CD4-positive, alpha-beta T cell (primary cell): ENCODE measurements around the gene ABCC4. TPM values are rescaled to one million over a fixed set of nuclear protein-coding genes. Genes with fewer than 3 reads are reported as not detected.

ENCODE experiments used
- ATAC-seq: fragments of 200-7000 bp; cut with Tn5 transposase; one replicate; pipeline ENCODE4 v1.10.0; 2022; ENCODE audit warnings: mild to moderate bottlenecking; ENCODE audit not compliant: poor library complexity
- CTCF ChIA-PET: fragments of 350-600 bp; sonication (Branson Sonifier 250); formaldehyde crosslinking; loops from one replicate; lab custom pipeline; 2021; ENCODE audit warnings: antibody characterized with exemption, inconsistent platforms; lab: Charles Lee
- POLR2A ChIA-PET: fragments of 350-600 bp; sonication (Branson Sonifier 250); formaldehyde crosslinking; loops from one replicate; lab custom pipeline; 2021; ENCODE audit warnings: antibody characterized with exemption, inconsistent platforms; lab: Charles Lee
- DNase-seq, 14 experiments: peaks; one replicate each; pipeline ENCODE4 v3.0.0-alpha.2; 2013 to 2020; ENCODE audit warnings: mixed read lengths in 2 of 14
- H3K27ac ChIP-seq, 2 donors: one replicate each; pipeline versions ENCODE4 v1.5.1 to v1.7.0; 2013; ENCODE audit warnings: low read length in 2 of 2, low read depth in 1 of 2, mild to moderate bottlenecking in 1 of 2
- H3K27me3 ChIP-seq, 2 experiments: 1 replicate in 1 of 2; 2 replicates in 1 of 2; pipeline versions ENCODE4 v1.6.1 to v1.7.0; 2013; ENCODE audit warnings: low read length in 2 of 2, control low read depth in 1 of 2, mild to moderate bottlenecking in 1 of 2, moderate library complexity in 1 of 2; ENCODE audit not compliant: insufficient read depth in 2 of 2, control insufficient read depth in 1 of 2
- H3K36me3 ChIP-seq: one replicate; pipeline ENCODE4 v1.6.1; 2013; ENCODE audit warnings: low read length, control low read depth; ENCODE audit not compliant: insufficient read depth
- H3K4me1 ChIP-seq: one replicate; pipeline ENCODE4 v1.6.1; 2013; ENCODE audit warnings: low read length, control low read depth; ENCODE audit not compliant: insufficient read depth
- H3K4me3 ChIP-seq: one replicate; pipeline ENCODE4 v1.5.1; 2013; ENCODE audit warnings: mild to moderate bottlenecking, low read length, moderate library complexity
- H3K9me3 ChIP-seq, 2 experiments: 1 replicate in 1 of 2; 2 replicates in 1 of 2; pipeline versions ENCODE4 v1.6.1 to v1.7.0; 2013; ENCODE audit warnings: low read length in 2 of 2, mild to moderate bottlenecking in 2 of 2, control low read depth in 1 of 2, moderate library complexity in 1 of 2; ENCODE audit not compliant: control insufficient read depth in 1 of 2, insufficient read depth in 1 of 2
- H3K27ac Mint-ChIP-seq: one replicate; pipeline ENCODE4 v1.8.0; 2020; ENCODE audit warnings: mixed read lengths
- H3K27me3 Mint-ChIP-seq: one replicate; pipeline ENCODE4 v1.8.0; 2021; ENCODE audit warnings: mixed read lengths
- H3K36me3 Mint-ChIP-seq: one replicate; pipeline ENCODE4 v1.8.0; 2021; ENCODE audit warnings: low read depth, mixed read lengths
- H3K4me1 Mint-ChIP-seq: one replicate; pipeline ENCODE4 v1.8.0; 2021; ENCODE audit warnings: low read depth, mixed read lengths
- H3K4me3 Mint-ChIP-seq: one replicate; pipeline ENCODE4 v1.8.0; 2020; ENCODE audit warnings: mild to moderate bottlenecking, mixed read lengths
- H3K9me3 Mint-ChIP-seq: one replicate; pipeline ENCODE4 v1.8.0; 2020; ENCODE audit warnings: mixed read lengths
- intact Hi-C, 2 experiments: fragments of 100-400 bp; cut with DNase I in 1 of 2; cut with micrococcal nuclease in 1 of 2; formaldehyde crosslinking; loops; one replicate each; pipeline versions ENCODE4 v1.15.1 to v1.9.0; 2023 to 2025; cut with DNase I, micrococcal nuclease
- total RNA-seq, 174 experiments: library from RNA in 2 of 174; stranded (reverse) in 2 of 174; gene quantifications; one replicate each; pipeline ENCODE4 v1.2.3 and lab custom pipeline; 2021 to 2026
- TF ChIP-seq, protein P1 (sequence below): fragments of 200-600 bp; IDR thresholded peaks from one replicate; pipeline ENCODE4 v1.8.0; 2022; ENCODE audit warnings: antibody characterized with exemption, mild to moderate bottlenecking

The ABCC4 gene
- total RNA-seq, 2 experiments from 2014 or later = 4.0 to 4.4 TPM

DNA sequence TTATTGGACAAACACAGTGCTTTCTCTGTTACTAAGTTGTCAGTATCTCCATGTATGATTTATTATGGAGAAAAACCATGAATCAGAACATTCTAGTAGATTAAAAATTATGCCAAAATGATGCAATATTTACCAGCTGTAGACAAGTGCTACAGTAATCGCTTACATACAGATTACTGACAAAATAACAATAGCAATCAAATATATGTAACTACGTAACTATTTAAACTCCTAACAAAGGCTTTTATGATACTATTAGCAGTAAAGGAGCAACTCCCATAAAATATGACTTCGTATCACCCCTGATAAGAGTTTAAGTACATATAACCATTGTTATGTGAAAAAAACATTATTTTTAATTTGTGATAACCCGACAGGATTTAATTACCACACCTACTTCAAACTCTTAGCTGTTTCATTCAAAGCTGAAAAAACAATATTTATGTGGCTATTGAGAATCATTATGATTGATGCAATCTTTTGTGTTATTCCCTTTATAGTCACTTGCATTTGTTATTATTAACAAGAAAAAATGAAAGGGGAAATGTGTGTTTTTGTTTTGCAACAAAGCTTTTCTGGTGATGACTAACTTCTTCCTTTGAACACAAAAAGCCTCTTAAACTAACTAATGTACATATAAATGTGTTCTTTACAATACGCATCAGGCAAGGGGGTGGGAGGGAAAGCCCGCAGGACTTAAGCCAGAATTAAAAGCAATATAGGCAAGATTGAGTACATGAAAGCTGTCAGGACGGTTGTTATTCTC lies 147.4 kb downstream of the ABCC4 start:
- ATAC-seq = no peak
- no peak overlapping the region for H3K4me3 ChIP-seq
- H3K36me3 Mint-ChIP-seq = peaks cover 16% of the 10 kb centered on the region

DNA sequence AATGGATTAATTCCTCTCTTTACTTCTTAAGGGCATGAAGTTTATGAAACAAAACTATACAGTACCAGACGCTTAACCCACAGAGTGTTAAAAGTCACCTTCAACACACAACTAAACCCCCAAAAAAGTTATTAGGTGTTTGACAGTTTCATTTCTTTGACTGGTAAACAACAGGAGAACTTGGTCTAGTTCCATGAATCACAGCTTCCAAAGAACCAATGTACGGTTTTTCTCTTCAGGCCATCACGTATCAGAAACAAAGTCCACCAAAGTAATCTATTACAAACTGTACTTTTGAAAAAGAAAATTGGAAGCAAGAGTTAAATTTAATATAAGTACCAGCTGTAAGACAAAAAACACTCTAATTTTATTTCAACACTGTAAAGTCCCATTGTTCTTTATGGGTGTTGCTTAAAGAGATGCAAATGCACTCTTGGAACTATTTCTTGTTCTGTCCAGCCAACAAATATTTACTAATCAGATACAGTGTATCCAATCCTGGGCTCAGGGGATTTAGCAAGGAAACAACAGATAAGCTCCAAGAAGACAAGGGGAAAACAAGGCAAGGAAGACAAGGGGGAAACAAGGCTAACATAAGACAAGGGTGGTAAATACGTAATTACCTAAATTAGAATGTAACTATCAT lies 149.2 kb downstream of the ABCC4 start:
- Histone ChIP-seq H3K4me3 (no peak overlapping the region), H3K36me3 (peaks cover 2% of the 10 kb centered on the region), H3K4me1 (no peaks in the 10 kb centered on the region), H3K27me3 (no peaks in the 10 kb centered on the region), H3K27ac (no peak overlapping the region), H3K9me3 (no peaks in the 10 kb centered on the region)
- no peaks in the 10 kb centered on the region for H3K27me3 Mint-ChIP-seq
- POLR2A ChIA-PET = no interaction called here
- ATAC-seq (no peak), DNase-seq (no peak)
- no peak overlapping the region for H3K4me3 Mint-ChIP-seq
- intact Hi-C loops = loop anchor here in 1 of 2 experiments (10.0 kb wide), 1 partner anchor 477 kb away; no protein-coding TSS in a partner anchor
- H3K9me3 Mint-ChIP-seq = no peaks in the 10 kb centered on the region
- H3K27ac Mint-ChIP-seq = no peak overlapping the region
- TF ChIP-seq, protein P1, sequence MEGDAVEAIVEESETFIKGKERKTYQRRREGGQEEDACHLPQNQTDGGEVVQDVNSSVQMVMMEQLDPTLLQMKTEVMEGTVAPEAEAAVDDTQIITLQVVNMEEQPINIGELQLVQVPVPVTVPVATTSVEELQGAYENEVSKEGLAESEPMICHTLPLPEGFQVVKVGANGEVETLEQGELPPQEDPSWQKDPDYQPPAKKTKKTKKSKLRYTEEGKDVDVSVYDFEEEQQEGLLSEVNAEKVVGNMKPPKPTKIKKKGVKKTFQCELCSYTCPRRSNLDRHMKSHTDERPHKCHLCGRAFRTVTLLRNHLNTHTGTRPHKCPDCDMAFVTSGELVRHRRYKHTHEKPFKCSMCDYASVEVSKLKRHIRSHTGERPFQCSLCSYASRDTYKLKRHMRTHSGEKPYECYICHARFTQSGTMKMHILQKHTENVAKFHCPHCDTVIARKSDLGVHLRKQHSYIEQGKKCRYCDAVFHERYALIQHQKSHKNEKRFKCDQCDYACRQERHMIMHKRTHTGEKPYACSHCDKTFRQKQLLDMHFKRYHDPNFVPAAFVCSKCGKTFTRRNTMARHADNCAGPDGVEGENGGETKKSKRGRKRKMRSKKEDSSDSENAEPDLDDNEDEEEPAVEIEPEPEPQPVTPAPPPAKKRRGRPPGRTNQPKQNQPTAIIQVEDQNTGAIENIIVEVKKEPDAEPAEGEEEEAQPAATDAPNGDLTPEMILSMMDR = no peak
- H3K36me3 Mint-ChIP-seq = peaks cover 10% of the 10 kb centered on the region
- CTCF ChIA-PET = no interaction called here
- peaks cover 6% of the 10 kb centered on the region for H3K4me1 Mint-ChIP-seq

More for the DNA sequence above, 147.4 kb downstream of the ABCC4 start:
- CTCF ChIA-PET = interaction anchor here (0.6 to 1.0 kb wide), 2 partner anchors 35 to 116 kb away, joined by 3 read pairs; no protein-coding TSS in a partner anchor
- POLR2A ChIA-PET = no interaction called here
- H3K4me1 Mint-ChIP-seq = peaks cover 6% of the 10 kb centered on the region
- Histone ChIP-seq H3K27me3 (no peaks in the 10 kb centered on the region), H3K9me3 (no peaks in the 10 kb centered on the region), H3K4me1 (no peaks in the 10 kb centered on the region), H3K27ac (no peak overlapping the region), H3K36me3 (peaks cover 2% of the 10 kb centered on the region)
- no peak overlapping the region for H3K4me3 Mint-ChIP-seq
- H3K9me3 Mint-ChIP-seq = no peaks in the 10 kb centered on the region
- no peaks in the 10 kb centered on the region for H3K27me3 Mint-ChIP-seq
- no peak overlapping the region for H3K27ac Mint-ChIP-seq
- TF ChIP-seq, protein P1 = no peak
- intact Hi-C loops = loop anchor here in 1 of 2 experiments (10.0 kb wide), 1 partner anchor 479 kb away; no protein-coding TSS in a partner anchor
- peak in 1 of 14 experiments; percentile 7 for DNase-seq

DNA sequence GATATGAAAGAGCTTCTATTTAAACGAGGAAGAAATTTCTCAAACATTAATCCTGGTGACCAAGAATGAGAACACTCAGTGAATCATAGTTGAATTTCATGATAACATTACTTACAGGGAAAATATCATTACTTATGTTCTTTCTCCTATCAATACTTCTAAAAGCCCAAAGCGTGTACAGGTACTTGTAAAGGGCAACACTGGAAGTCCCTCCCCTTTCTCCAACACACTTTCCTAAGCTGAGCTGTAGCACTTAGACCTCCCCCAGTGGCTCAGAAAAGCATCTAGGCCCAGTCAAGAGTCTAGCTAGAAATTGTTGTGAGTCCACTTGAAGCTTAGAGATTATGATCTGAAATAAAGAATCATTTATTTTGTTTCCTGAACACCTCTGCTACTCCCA lies 150.7 kb downstream of the ABCC4 start:
- CTCF ChIA-PET = interaction anchor here (1.2 kb wide), 1 partner anchor 12 kb away, joined by 3 read pairs; no protein-coding TSS in a partner anchor
- no peaks in the 10 kb centered on the region for H3K27me3 ChIP-seq
- no peak overlapping the region for H3K27ac Mint-ChIP-seq
- ATAC-seq (no peak), DNase-seq (no peak)
- H3K4me3 ChIP-seq = no peak overlapping the region
- peaks cover 13% of the 10 kb centered on the region for H3K36me3 Mint-ChIP-seq
- H3K4me1 ChIP-seq = no peaks in the 10 kb centered on the region
- H3K27ac ChIP-seq = no peak overlapping the region
- TF ChIP-seq, protein P1 = no peak
- POLR2A ChIA-PET = interaction anchor here (0.8 kb wide), 1 partner anchor 26 kb away, joined by 4 read pairs; no protein-coding TSS in a partner anchor
- no peak overlapping the region for H3K4me3 Mint-ChIP-seq
- H3K36me3 ChIP-seq = no peaks in the 10 kb centered on the region
- H3K9me3 ChIP-seq = peaks cover 0 to 5% of the 10 kb centered on the region in 2 experiments
- no peaks in the 10 kb centered on the region for H3K27me3 Mint-ChIP-seq
- no peaks in the 10 kb centered on the region for H3K9me3 Mint-ChIP-seq
- intact Hi-C loops = loop anchor here in 1 of 2 experiments (10.0 kb wide), 1 partner anchor 476 kb away; no protein-coding TSS in a partner anchor
- H3K4me1 Mint-ChIP-seq = peaks cover 6% of the 10 kb centered on the region
